GM12801 (cell line): ENCODE measurements around the gene GATB.

Experiments used
- CTCF ChIP-seq: IDR thresholded peaks from one replicate; pipeline ENCODE4 v1.5.1; 2011; ENCODE audit warnings: control low read depth; ENCODE audit not compliant: insufficient read length; ENCODE audit errors: extremely low read depth

GATB gene

DNA sequence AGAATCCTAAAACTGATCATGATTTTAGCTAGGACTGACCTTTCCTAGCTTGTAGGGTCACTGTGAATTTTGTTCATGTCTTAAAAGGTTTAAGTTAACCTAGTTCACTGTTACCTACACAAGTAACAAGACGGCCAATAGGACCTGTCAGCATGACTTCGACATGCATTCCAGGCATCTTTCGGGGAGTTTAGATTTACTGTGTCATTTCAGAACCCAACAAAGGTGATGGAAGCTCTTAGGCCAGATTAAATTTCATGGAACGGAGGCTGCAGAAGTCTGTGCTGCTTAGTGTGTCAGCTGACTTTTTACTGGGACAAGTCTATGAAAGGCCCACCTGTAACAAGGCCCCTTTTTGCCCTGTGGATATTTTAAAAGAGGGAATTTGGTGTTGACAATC, 93.1 kb downstream of the GATB start:
- TF ChIP-seq CTCF: no peak

DNA sequence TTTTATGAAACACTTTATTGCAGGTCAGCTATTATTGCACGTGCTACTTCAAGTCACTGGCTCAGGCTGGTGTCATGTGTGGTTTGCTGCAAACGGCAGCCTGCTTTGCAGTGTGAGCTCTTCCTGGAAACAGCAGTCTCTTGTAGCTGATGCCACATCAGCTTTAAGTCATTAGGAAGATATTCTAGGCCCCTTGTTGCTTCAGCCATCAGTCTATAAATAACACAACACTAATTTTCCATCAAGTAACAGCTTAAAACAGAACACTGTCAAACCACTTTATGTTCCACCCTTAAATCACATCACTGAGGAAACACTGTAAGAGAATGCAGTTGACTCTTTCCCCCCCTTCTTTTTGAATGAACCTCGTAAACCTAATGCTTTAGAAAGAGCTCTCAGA, 93.8 kb downstream of the GATB start:
- no peak for TF ChIP-seq CTCF

- TF ChIP-seq CTCF: no peak
Measured at GRCh38 chr4:151666501-151666900, 94.3 kb downstream of the GATB start.

- no peak for TF ChIP-seq CTCF
Measured at GRCh38 chr4:151665785-151666127, 95.1 kb downstream of the GATB start.

- no peak for TF ChIP-seq CTCF
Measured at GRCh38 chr4:151665022-151665784, 95.6 kb downstream of the GATB start.

DNA sequence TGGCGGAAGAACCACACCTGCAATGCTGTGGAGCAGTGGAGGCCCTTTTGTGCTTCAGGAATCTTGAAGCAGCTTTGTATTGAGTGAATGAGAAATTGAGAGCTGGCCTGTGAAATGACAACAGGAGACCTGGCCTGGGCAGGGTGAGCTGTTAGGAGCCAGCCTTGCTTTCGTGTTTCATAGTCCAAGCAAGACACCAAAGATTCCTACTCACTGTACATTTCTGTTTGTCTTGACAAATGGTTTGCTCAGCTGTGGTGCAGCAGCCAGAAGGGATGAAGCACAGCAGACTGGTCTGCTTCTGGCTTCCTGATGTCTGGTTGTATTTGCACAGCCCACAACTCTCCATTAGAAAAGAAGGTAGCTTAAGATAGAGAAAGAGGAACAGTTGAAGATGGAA, 96.5 kb downstream of the GATB start:
- TF ChIP-seq CTCF: no peak

DNA sequence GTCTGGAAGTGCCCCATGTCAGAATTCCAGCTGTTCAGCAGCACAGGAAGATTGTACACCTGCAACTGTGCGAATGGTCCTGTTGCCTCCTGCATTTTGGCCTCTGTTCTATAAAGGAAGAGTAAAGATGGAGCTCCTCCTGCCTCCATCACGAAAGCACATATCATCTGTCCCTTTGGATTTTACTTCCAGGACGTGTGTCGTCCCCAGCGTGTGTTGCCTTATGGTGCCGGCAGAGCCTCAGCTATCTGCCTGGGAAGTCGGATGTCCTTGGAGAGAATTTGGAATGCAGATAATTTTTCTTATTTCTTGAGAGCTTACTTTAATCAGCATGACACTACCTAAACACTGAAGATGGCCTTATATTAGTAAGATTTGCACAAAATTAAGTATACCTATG, 97.7 kb downstream of the GATB start:
- no peak for TF ChIP-seq CTCF
